NCI-H2196 (cell line): ENCODE data around the gene FOXC2.

Experiments
- DNase-seq: peaks from one replicate; lab custom pipeline; 2025; ENCODE audit not compliant: unreplicated experiment; lab: John Stamatoyannopoulos, UW

Gene FOXC2

GRCh38 chr16:86610779-86611524 is 44.3 kb downstream of the FOXC2 start:
- DNase-seq = no peak

- no peak for DNase-seq
These were observed 44.9 kb downstream of the FOXC2 start for GRCh38 chr16:86611525-86611855.

GRCh38 chr16:86611941-86612340 is 45.3 kb downstream of the FOXC2 start:
- no peak for DNase-seq

GRCh38 chr16:86614699-86615098 is 48.1 kb downstream of the FOXC2 start:
- DNase-seq = no peak

GRCh38 chr16:86616906-86617305 is 50.3 kb downstream of the FOXC2 start:
- no peak for DNase-seq

- DNase-seq = no peak
These were observed 52.0 kb downstream of the FOXC2 start for GRCh38 chr16:86618431-86619238.
